Measurements from ENCODE around the gene SEC11A.

- TF ChIP-seq POLR2A (IDR thresholded peaks at IDR 0.05) (peak; percentile 69), EP300 (IDR thresholded peaks at IDR 0.05; ENCODE audit: low read depth) (no peak), CTCF (IDR thresholded peaks at IDR 0.05) (no peak), POLR2AphosphoS5 (IDR thresholded peaks at IDR 0.05) (peak; percentile 33 to 41 (median 40))
Measured at GRCh38 chr15:84633311-84634227, 82.4 kb downstream of the SEC11A start.
